ENCODE measurements around the gene NECAP2.
"Not testable (repeated sequence)": the region's sequence is repeated elsewhere in the genome, so short reads cannot be mapped to it uniquely, and the experiment has no call there.

The NECAP2 gene

GRCh38 chr1:16491056-16491675 lies 50.6 kb downstream of the NECAP2 start:
- no peak for FAIRE-seq
- DNase-seq (ENCODE audit: insufficient read length, low spot score) = no peak
- no peak for TF ChIP-seq POLR2A (IDR thresholded peaks at IDR 0.05; ENCODE audit: low read depth, low read length)

GRCh38 chr1:16492937-16493336 lies 52.4 kb downstream of the NECAP2 start:
- not testable (repeated sequence) for FAIRE-seq; DNase-seq (ENCODE audit: insufficient read length, low spot score)

DNA sequence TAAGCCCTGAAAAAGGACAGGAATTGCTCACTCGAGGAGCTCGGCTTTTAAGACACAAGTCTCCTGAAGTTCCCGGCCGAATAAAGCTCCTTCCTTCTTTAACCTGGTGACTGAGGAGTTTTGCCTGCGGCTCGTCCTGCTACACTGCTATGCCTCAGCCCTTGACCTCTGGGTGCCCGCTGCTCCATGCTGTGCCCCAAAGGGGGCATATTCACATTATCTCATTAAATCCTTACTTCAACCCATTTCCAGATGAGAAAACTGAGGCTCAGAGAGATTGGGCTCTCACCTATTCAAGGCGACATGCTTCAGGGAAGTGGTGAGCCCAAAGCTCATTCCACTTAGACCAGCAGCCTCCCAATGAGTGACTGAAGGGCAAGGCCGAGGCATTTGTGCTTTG lies 53.2 kb downstream of the NECAP2 start:
- not testable (repeated sequence) for FAIRE-seq; DNase-seq (ENCODE audit: insufficient read length, low spot score)

- not testable (repeated sequence) for DNase-seq (ENCODE audit: insufficient read length, low spot score); FAIRE-seq
These were observed 57.0 kb downstream of the NECAP2 start for GRCh38 chr1:16497474-16497904.

GRCh38 chr1:16498047-16498446 lies 57.5 kb downstream of the NECAP2 start:
- DNase-seq (ENCODE audit: insufficient read length, low spot score); FAIRE-seq: not testable (repeated sequence)

- peak; percentile 68 for DNase-seq (ENCODE audit: insufficient read length, low spot score)
- peak; percentile 19; the same call in 1 of the 2 replicates for TF ChIP-seq POLR2A (IDR thresholded peaks at IDR 0.05; ENCODE audit: low read depth, low read length)
- FAIRE-seq = no peak
These were observed 58.3 kb downstream of the NECAP2 start for GRCh38 chr1:16498573-16499413.

DNA sequence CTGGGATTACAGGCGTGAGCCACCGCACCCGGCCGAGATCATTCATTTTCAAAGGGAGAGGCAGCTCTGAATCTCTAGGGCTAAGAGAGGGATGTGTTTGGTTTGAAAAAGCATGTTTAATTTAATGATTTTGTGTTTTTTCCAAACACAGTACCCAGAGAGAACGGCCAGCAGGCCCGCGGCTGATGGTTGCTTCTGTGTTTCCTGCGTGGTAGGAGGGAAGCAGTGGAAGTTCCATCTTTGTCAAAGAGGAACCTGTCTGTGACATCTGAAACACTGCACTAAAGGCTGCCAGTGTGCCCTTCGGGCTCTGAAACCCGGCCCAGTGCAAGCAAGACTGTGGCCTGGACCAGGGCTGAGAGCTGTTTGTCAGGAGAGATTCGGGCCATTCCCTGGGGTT lies 59.9 kb downstream of the NECAP2 start:
- not testable (repeated sequence) for FAIRE-seq; DNase-seq (ENCODE audit: insufficient read length, low spot score)

- DNase-seq (ENCODE audit: insufficient read length, low spot score); FAIRE-seq: not testable (repeated sequence)
These were observed 60.5 kb downstream of the NECAP2 start for GRCh38 chr1:16500975-16501374.

DNA sequence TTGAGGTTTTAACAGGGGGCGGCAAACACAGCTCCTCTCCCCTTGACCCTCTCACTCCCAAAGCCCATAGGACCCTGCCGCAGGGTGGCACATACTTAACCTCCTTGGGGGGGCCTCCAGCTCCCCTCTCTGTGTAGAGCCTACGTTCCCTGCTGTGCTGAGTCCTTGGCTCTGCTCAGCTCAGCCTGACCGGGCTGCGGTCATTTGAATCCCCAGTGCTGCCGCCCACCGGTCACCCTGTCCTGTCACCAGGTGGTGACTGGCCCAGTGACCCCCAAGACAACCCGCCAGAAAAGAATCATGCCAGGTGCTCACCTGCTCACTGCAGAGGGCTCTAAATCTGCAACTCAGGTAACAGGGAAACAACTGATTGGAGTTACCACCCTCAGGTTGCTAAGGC lies 60.9 kb downstream of the NECAP2 start:
- FAIRE-seq = not testable (repeated sequence)

DNA sequence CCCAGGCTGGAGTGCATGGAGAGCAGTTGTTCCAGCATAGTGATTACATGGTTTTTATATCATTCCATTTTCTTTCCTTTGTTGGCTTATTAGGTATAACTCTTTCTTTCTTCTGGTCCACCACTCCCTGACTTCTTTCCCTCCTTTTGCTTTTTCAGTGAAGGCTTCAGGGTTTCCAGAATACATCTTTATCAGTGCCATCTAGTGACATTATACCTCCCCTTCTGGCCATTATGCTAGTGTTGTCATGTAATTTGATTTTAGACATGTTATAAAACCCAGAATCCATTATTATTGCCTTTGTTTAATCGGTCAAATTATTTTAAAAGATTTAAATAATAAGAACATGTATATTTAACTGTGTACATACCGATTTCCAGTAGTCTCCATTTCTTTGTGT lies 63.0 kb downstream of the NECAP2 start:
- TF ChIP-seq POLR2A (IDR thresholded peaks at IDR 0.05; ENCODE audit: low read depth, low read length) = no peak
- DNase-seq (ENCODE audit: insufficient read length, low spot score) (no peak), FAIRE-seq (no peak)

More for the DNA sequence above, 60.9 kb downstream of the NECAP2 start:
- not testable (repeated sequence) for DNase-seq (ENCODE audit: insufficient read length, low spot score)

DNA sequence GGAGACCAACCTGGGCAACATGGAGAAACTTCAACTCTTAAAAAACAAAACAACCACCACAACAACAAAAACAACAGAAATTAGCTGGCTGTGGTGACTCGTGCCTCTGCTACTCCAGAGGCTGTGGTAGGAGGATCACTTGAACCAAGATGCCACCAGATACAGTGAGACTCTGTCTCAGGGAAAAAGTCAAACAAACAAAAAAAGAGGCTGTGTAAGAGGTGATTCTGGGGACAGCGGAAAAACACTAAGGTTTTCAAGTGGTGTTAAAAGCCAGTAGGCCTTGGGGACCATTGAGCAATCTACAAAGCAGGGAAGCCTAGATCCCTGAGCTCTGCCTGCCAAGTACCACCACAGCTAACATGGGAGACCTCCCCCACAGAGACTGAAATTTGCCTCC lies 65.3 kb downstream of the NECAP2 start:
- FAIRE-seq = not testable (repeated sequence)

GRCh38 chr1:16506364-16507136 lies 66.0 kb downstream of the NECAP2 start:
- not testable (repeated sequence) for FAIRE-seq; DNase-seq (ENCODE audit: insufficient read length, low spot score)

More for the DNA sequence above, 65.3 kb downstream of the NECAP2 start:
- not testable (repeated sequence) for DNase-seq (ENCODE audit: insufficient read length, low spot score)

- not testable (repeated sequence) for FAIRE-seq; DNase-seq (ENCODE audit: insufficient read length, low spot score)
These were observed 68.4 kb downstream of the NECAP2 start for GRCh38 chr1:16508861-16509445.

Data from H54 (cell line).